OCI-LY7 (cell line): ENCODE results near the gene PLEKHJ1.

Experiments used
- EZH2phosphoT487 ChIP-seq: fragments of 200-600 bp; sonication (generic); IDR thresholded peaks from 2 replicates; pipeline ENCODE4 v1.6.1; 2018; ENCODE audit warnings: low read depth, borderline replicate concordance, mild to moderate bottlenecking, mixed run types, antibody characterized with exemption, low read length, moderate library complexity, mixed read lengths
- TF ChIP-seq, protein P1 (sequence below): fragments of 200-600 bp; sonication (generic); conservative IDR thresholded peaks from 2 replicates; pipeline ENCODE4 v1.5.1; 2014; ENCODE audit warnings: mild to moderate bottlenecking, antibody characterized with exemption, low read length, moderate library complexity, mixed read lengths

DNA sequence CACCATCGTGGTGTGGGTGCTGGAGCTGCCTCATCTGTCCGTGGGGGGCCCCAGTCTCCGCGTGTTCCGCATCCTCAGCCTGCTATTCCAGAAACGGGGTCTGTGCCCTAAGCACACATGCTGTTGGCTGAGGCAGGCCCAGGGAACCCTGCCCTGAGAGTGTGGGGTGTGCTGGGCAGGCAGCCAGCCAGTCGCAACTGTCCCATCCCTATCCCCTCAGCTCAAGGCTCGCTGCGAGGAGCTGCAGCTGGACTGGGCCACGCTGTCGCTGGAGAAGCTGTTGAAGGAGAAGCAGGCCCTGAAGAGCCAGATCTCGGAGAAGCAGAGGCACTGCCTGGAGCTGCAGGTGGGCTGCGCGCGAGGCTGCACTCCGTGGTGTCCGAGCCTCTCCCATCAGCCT lies 21.9 kb downstream of the PLEKHJ1 start:
- TF ChIP-seq, protein P1, sequence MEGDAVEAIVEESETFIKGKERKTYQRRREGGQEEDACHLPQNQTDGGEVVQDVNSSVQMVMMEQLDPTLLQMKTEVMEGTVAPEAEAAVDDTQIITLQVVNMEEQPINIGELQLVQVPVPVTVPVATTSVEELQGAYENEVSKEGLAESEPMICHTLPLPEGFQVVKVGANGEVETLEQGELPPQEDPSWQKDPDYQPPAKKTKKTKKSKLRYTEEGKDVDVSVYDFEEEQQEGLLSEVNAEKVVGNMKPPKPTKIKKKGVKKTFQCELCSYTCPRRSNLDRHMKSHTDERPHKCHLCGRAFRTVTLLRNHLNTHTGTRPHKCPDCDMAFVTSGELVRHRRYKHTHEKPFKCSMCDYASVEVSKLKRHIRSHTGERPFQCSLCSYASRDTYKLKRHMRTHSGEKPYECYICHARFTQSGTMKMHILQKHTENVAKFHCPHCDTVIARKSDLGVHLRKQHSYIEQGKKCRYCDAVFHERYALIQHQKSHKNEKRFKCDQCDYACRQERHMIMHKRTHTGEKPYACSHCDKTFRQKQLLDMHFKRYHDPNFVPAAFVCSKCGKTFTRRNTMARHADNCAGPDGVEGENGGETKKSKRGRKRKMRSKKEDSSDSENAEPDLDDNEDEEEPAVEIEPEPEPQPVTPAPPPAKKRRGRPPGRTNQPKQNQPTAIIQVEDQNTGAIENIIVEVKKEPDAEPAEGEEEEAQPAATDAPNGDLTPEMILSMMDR, result no peak
- TF ChIP-seq EZH2phosphoT487, result no peak
